ENCODE data around the gene AFF2. TPM values are rescaled to one million over a fixed set of nuclear protein-coding genes. Genes with fewer than 3 reads are reported as not detected.

AFF2 gene
- total RNA-seq, 3 donors from 2014 or later (not counting 1 experiment from before 2014, with no cell fraction given): 0.24 to 4.8 (median 0.79) TPM

DNA sequence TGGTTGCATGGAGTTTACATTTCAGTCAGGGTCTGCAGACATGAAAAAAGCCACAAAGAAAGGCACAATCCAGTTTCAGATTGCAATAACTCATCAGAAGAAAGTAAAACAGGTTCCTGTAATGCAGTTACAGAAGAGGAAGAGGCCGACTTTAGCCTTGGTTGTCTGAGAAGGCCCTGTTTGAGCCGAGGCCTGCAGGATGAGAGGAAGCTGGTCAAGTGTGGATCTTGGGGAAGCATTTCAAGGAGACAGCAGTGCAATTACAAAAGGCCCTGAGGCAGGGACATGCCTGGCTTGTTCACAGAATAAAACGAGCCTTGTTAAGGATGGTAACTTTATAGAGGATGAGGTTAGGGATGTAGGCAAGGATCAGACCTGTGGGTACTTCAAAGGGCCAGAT lies 62.4 kb downstream of the AFF2 start:
- H3K27ac Mint-ChIP-seq: no peak overlapping the region
- no peak for DNase-seq

DNA sequence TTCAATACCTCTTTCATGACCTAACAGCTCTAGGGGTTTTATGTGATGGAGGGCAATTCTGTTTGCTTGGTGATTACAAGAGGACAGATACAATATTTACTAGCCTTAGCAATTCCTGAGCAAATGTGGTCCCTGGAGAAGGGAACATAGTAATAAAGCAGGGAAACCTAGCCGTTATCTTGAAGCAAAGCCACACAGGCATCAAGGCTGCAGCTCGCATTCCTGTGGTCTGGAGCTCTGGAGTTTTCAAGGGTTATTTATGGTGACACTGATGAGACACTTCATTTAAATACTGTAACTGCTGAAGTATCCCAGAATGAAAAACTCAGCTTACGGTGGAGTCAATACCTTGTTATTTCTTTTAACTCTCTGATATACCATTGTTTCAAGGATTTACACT lies 66.8 kb downstream of the AFF2 start:
- no peak for TF ChIP-seq CTCF (IDR thresholded peaks at IDR 0.05)
- no peak for DNase-seq
- Mint-ChIP-seq H3K4me1 (no peaks in the 10 kb centered on the region), H3K27me3 (ENCODE audit: low read depth in 2 of 2) (peaks cover 0 to 19% of the 10 kb centered on the region in 2 donors), H3K27ac (no peak overlapping the region), H3K4me3 (no peak overlapping the region), H3K36me3 (no peaks in the 10 kb centered on the region), H3K9me3 (no peaks in the 10 kb centered on the region)
- Histone ChIP-seq H3K4me1 (ENCODE audit: control insufficient read depth, insufficient read depth, low read length) (no peaks in the 10 kb centered on the region), H3K4me3 (ENCODE audit: low read length) (no peak overlapping the region), H3K27ac (ENCODE audit: low read length) (no peak overlapping the region), H3K9me3 (ENCODE audit: control insufficient read depth, insufficient read depth, low read length) (no peaks in the 10 kb centered on the region), H3K27me3 (ENCODE audit: control insufficient read depth, insufficient read depth, low read length) (no peaks in the 10 kb centered on the region), H3K36me3 (ENCODE audit: control insufficient read depth, insufficient read depth, low read length) (no peaks in the 10 kb centered on the region)
- intact Hi-C loops (cut with micrococcal nuclease): no loop called here
- WGBS (ENCODE audit: insufficient coverage): 93% methylated on average over 3 of the region's 3 CpGs
- no peak for ATAC-seq

More for the DNA sequence above, 62.4 kb downstream of the AFF2 start:
- Mint-ChIP-seq H3K4me1 (no peaks in the 10 kb centered on the region), H3K27me3 (ENCODE audit: low read depth in 2 of 2) (peaks cover 0 to 18% of the 10 kb centered on the region in 2 donors), H3K4me3 (no peak overlapping the region), H3K36me3 (no peaks in the 10 kb centered on the region), H3K9me3 (no peaks in the 10 kb centered on the region)
- no peak for TF ChIP-seq CTCF (IDR thresholded peaks at IDR 0.05)
- Histone ChIP-seq H3K9me3 (ENCODE audit: control insufficient read depth, insufficient read depth, low read length) (no peaks in the 10 kb centered on the region), H3K4me1 (ENCODE audit: control insufficient read depth, insufficient read depth, low read length) (no peaks in the 10 kb centered on the region), H3K36me3 (ENCODE audit: control insufficient read depth, insufficient read depth, low read length) (no peaks in the 10 kb centered on the region), H3K27me3 (ENCODE audit: control insufficient read depth, insufficient read depth, low read length) (no peaks in the 10 kb centered on the region), H3K27ac (ENCODE audit: low read length) (no peak overlapping the region), H3K4me3 (ENCODE audit: low read length) (no peak overlapping the region)
- ATAC-seq: no peak
- 22% methylated on average over 3 of the region's 3 CpGs for WGBS (ENCODE audit: insufficient coverage)
- intact Hi-C loops (cut with micrococcal nuclease): no loop called here

DNA sequence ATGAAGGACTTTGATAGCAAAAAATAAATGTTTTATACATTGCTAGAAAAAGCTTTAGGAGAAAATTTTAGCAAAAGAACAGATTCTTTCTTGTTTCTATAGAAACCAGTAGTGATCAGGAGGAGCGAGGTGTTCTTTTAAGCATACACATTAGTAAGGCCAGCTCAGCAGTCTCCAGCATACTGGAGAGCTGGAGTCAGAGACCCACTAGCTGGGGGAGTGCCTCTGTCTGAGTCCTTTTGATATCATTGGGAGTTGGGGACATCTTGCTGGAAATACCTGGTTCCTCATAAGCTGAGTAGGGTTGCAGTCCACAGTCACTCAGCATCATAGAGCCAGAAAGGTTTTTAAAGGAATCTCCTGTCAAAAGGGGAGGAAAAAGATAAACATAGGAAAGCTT lies 67.4 kb downstream of the AFF2 start:
- ATAC-seq (no peak), DNase-seq (no peak)
- no peaks in the 10 kb centered on the region for H3K36me3 Mint-ChIP-seq
- H3K4me1 Mint-ChIP-seq: no peaks in the 10 kb centered on the region
- H3K27ac ChIP-seq (ENCODE audit: low read length): no peak overlapping the region
- no peak for TF ChIP-seq CTCF (IDR thresholded peaks at IDR 0.05)
- peaks cover 0 to 15% of the 10 kb centered on the region in 2 donors for H3K27me3 Mint-ChIP-seq (ENCODE audit: low read depth in 2 of 2)
- no CpG with 5 or more reads among the region's 1 CpG for WGBS (ENCODE audit: insufficient coverage)
- H3K27me3 ChIP-seq (ENCODE audit: control insufficient read depth, insufficient read depth, low read length): no peaks in the 10 kb centered on the region
- H3K9me3 ChIP-seq (ENCODE audit: control insufficient read depth, insufficient read depth, low read length): no peaks in the 10 kb centered on the region
- H3K4me3 ChIP-seq (ENCODE audit: low read length): no peak overlapping the region
- intact Hi-C loops (cut with micrococcal nuclease): no loop called here
- no peaks in the 10 kb centered on the region for H3K4me1 ChIP-seq (ENCODE audit: control insufficient read depth, insufficient read depth, low read length)
- H3K9me3 Mint-ChIP-seq: no peaks in the 10 kb centered on the region
- H3K36me3 ChIP-seq (ENCODE audit: control insufficient read depth, insufficient read depth, low read length): no peaks in the 10 kb centered on the region
- no peak overlapping the region for H3K4me3 Mint-ChIP-seq
- H3K27ac Mint-ChIP-seq: no peak overlapping the region

GRCh38 chrX:148568763-148569162 lies 68.3 kb downstream of the AFF2 start:
- Mint-ChIP-seq H3K36me3 (no peaks in the 10 kb centered on the region), H3K9me3 (no peaks in the 10 kb centered on the region), H3K4me3 (no peak overlapping the region), H3K27ac (no peak overlapping the region), H3K27me3 (ENCODE audit: low read depth in 2 of 2) (peaks cover 0 to 9% of the 10 kb centered on the region in 2 donors), H3K4me1 (no peaks in the 10 kb centered on the region)
- no CpG with 5 or more reads among the region's 2 CpGs for WGBS (ENCODE audit: insufficient coverage)
- Histone ChIP-seq H3K27ac (ENCODE audit: low read length) (no peak overlapping the region), H3K4me1 (ENCODE audit: control insufficient read depth, insufficient read depth, low read length) (no peaks in the 10 kb centered on the region), H3K36me3 (ENCODE audit: control insufficient read depth, insufficient read depth, low read length) (no peaks in the 10 kb centered on the region), H3K27me3 (ENCODE audit: control insufficient read depth, insufficient read depth, low read length) (no peaks in the 10 kb centered on the region), H3K9me3 (ENCODE audit: control insufficient read depth, insufficient read depth, low read length) (no peaks in the 10 kb centered on the region), H3K4me3 (ENCODE audit: low read length) (no peak overlapping the region)
- intact Hi-C loops (cut with micrococcal nuclease): no loop called here
- no peak for TF ChIP-seq CTCF (IDR thresholded peaks at IDR 0.05)
- DNase-seq: no peak
- no peak for ATAC-seq
